Activated T-helper 1 cell treated with Interleukin-2 at 50 U/mL for 16 hours (primary cell): ENCODE data around the gene DUSP14.

Experiments used
- DNase-seq: peaks from one replicate; pipeline ENCODE4 v3.0.0-alpha.2; 2020; ENCODE audit warnings: low read depth

Gene DUSP14

DNA sequence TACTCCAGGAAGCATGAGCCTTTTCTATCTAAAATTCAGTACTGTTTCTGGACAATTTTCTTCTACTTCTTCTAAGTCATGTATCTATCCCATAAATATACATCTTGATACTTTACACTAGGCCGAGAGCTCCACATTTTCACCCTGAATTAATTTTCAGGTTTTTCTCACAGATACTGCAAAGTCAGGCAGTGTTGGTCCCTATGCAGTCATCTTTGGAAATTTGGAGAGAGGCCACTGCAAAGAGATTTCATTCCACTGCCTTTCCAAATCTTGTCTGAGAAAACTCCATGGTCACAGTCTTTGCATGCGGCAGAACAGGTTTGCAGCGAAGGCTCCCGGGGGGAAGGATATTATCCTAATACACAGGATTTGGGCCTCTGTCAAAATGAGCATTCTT, 28.2 kb downstream of the DUSP14 start:
- DNase-seq: no peak

DNA sequence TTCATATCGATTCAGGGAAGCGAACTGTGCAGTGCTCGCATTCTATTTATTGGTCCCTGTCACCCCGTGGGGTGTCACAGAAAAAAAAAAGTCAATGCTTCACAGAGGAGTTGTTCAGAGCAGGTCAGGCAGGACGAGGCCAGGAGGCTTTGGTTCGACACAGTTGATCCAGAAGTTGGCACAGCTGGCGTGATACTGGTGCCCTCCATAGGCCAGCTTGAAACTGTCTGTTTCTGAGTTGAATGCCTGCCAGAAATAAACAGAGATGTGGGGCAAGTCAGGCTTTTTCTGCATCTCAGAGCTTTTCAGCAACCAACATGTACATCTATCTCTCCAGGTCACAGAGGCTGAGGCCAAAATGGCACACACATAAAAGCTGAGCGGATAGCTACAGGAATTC, 29.1 kb downstream of the DUSP14 start:
- no peak for DNase-seq

DNA sequence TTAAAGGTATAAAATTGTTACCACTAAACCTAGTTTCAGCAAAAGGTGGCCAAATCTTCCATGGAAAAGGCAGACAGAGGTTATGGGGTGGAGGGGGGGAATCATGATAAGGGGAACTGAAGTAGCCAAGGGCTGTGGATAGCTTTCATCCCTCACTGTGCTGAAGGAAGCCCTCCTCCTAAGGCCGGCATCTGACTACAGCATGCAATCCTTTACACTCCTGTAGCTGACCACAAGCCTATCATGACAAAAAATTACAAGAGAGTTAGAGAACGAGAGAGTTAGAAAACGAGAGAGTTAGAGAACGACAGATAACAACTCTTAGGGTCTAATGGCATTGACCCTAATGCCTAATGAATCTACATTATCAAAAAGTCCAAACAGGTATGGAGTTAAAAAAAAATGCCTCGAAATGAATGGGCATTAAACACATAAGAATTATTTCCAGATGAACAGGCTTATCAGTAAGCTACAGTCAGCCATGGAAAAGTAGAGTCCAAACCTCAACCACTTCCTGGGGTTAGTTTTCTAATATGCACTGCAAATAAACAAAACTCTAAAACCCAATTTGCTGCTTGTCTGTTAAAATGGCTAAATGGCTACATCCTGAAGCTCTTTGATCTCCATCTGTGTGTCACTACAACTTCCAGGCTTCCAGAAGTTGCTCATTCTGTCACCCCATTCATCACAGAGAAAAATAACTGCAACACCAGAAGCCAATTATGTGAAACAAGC, 29.7 kb downstream of the DUSP14 start:
- no peak for DNase-seq

DNA sequence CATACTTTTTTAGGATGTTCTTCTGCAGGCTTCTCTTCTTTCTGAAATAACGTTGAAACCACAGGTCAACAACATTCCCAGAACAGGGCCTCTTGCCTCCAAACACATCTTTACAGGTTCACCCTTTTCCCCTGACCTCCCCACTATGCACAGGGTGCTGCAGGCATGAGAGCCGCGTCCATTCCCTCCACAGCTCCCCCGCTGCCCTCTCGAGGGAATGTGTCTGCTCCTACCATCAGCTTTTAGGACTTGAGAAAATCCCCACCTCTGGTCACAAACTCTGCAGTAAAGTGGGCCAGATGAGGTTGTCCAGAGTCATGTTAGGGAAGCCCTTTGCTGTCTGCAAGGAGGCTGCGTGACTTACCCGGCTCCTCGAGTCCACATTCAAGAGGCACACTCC, 30.5 kb downstream of the DUSP14 start:
- DNase-seq: no peak

DNA sequence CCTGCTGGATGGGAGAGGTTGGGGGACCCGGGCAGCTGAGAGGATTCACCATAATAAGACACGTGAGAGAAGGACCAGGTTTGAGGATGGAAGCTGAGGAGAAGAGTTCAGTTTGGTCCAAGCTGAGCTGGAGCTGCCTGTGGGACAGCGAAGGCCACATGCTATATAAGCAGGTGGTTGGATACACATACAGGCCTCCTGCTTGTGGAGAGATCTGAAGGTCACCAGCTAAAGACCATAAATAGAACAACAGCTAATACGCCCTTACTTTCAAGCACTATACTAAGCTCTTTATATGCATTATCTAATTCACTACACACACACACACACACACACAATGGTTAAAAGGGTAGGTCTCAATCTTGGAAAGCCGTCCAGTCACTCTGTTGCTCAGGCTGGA, 32.1 kb downstream of the DUSP14 start:
- no peak for DNase-seq

DNA sequence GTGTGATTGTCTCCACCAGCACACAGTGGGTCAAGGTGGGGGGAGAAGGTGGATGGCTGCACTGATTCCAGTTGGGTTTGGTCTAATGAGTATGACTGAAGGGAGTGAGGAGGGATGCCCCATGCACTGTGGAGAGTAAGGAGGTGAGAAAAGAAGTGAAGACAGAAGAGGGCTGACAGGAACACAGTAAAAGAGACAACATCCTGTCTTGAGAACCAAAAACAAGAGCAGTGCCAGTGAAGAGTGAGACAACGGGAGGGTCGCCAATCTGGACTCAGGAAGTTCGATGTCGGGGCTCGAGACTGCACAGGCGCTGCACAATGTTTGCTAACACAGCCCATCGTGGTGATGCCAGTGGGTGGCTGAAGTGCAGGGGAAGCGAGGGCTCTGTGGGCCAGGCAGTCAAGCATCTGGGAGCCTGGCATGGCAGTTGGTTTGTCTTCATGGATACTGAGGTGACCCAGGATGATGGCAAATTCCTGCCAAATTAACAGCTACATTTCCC, 34.1 kb downstream of the DUSP14 start:
- DNase-seq: no peak

DNA sequence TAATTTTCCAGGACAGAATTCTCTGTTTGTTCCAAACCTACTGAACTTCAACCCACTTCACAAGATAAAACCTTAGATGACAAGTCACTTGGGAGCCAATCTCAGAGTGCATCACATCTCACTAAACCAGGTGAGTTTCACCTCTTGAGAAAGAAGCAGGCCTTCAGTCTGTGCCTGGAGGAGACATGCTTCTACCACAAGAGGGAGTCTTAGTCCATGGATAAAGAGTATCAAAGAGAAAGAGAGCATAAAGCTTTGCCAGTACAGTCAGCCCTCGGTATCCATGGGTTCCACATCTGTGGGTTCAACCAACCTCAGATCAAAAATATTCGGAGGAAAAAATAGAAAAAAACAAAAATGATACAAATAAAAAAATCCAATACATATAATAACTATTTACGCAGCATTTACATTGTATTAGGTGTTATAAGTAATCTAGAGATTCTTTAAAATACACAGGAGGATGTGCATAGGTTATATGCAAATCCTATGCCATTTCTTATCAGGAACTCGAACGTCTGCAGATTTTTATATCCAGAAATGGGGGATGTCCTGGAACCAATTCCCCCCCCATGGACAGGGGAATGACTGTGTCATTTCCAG, 37.7 kb downstream of the DUSP14 start:
- no peak for DNase-seq

DNA sequence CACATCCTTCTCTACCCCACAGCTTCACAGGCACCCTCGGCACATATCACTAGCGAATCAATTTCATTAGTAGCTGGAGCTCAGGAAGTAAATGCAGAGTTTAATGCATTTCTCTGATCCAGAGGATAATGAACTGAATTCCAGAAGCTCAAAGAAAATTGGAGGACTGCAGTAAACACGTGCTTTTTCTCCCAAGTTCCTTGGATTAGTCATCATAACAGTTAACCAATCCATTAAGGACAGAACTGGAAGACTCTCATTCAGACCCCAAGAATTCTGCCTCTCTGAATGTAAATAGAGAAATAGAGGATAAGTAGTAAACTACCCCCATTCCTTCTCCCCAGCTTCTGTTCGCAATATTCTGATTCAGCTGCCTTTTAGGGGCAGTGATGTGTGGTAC, 40.7 kb downstream of the DUSP14 start:
- DNase-seq: no peak

DNA sequence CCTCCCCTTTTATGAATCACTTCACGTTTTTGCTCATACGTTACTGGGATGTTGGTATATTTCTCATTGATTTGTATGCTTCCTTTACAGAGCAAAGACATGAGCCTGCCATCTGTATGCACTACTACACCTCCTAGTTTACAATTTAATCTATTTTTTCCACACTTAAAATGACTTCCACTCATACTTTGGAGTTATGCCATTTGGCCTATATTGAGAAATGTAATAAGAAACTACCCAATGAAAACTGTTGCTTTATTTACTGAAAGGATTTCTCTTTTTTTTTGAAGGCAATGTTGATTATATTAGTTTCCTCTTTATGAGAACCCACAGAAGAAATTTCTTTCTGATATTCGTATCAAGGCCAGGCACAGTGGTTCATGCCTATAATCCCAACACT, 43.1 kb downstream of the DUSP14 start:
- no peak for DNase-seq

DNA sequence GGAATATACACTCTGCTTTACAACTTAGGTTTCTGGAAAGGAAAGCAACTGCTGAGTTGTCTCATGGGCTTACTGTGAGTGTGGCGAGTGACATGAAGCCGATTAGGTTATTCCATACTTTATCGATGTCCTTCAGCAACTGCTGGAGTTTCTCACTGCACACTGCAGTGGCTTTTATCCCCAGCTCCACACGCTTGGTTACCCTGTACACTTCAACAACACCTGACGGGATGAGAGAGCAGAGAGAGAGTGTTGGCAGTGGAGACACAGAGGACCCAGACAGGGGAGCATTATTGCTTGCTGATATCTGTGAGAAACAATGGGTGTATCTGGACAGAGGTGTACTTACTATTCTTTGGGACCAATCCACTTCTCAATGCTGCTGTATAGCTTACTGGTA, 46.2 kb downstream of the DUSP14 start:
- DNase-seq: no peak

DNA sequence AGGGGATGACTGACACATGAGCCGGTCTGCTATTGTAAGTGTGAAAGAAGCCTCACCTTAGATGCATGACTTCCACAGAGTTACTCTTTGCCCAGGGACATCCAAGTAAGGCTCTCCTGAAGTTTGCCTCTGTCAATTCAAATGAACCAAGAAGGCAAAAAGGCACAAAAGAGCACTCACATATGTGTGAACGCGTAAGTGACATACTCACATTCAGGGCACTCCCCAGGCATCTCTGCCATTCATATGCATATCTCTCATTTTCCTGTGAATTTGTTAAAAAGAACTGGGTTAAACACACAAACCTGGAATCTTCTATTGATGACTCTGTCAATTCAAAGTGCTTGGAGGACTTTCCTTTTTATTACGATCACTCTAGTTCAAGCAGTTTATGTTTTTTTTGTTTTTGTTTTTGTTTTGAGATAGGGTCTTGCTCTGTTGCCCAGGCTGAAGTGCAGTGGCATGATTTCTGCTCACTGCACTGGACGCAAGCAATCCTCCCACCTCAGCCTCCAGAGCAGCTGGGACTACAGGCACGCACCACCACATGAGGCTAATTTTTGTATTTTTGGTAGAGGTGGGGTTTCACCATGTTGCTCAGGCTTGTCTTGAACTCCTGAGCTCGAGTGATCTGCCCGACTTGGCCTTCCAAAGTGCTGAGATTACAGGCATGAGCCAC, 49.4 kb downstream of the DUSP14 start:
- DNase-seq: no peak

DNA sequence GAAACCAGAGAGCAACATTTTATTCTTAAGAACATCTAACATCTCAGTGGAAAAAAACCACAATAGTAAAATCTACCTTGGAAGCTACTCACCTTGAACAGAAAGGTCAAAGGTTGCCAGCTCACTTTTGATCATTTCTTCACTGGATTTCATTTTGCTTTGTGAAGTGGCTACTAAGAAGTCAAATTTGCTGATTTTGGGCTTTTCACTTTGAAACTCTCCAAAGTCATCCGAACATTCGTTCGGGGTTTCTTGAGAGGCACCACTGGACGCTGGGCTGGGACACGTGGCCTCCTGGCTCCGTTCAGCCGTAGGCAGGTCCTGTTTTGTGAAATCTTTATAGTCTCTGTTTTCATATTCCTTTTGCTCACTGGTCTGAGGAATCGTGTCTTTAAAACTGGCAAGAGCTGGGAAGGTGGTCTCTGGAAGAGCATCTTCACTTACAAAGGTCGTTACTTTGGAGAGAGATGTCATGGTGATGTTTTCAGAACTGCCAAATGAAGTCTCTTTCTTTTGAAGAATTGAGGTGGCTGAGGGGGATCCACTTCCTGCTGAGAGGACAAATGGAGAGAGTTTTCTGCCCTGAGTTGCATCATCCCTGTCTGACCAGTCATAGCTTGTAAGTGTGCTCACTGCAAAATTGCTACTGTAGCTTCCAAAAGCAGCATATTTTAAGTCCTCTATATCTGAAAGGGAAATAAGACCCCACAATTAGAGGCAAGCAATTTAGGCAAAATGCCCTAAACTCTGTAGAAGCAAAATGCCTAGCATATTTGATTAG, 52.4 kb downstream of the DUSP14 start:
- no peak for DNase-seq

DNA sequence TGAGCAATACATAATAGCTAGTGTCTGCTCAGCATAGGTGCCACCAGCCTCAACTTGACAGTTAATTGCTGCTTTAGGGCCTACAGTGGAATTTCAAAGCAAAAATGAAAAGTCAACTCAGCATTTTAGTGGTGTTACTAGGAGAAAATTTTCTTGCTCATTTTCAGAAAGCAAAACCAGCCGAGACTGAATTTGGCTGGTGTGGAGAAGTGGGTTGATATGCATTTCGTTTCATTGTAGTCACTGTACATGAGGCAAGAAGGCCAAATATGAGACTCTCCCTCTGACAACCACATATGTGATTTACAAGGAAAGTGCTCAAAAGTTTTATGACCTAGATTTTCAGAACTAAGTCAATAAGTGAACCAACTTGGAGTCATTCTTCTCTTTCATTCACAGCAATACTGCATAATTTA, 54.0 kb downstream of the DUSP14 start:
- DNase-seq: no peak

DNA sequence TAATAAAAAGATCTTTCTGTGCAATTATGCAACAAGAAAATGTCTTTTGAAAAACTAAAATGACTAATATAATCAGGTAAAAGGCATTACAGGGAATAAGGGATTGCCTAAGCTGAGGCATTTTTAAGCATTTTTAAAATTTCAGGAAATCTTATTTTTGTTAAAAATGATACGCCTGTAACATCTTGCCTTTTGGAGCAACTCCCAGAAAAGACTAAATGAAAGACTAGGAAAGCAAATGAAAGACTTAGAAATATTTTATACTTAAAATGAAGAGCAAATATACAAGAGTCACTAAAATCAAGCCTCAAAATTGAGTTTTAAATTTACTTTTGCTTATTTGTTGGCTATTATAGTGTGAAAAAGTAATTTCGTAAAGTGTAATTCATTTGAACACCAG, 55.8 kb downstream of the DUSP14 start:
- DNase-seq: no peak

DNA sequence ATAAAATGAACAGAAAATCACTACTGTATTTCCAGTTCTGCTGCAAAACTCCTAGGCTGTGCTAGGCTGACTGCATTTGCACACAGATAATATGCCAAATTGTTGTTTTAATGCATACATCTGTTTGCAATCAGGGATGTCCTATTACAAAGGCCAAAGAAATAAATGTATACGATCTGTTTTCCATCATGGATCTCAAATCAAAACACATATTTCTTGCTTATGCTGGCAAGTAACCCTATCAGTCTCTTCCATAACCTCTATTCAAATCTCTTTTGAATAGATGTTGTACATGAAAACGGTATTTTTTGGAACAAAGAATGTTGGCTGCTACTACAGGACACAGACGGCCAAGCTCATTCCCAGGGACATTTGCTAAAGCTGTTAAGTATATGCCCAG, 56.6 kb downstream of the DUSP14 start:
- no peak for DNase-seq

DNA sequence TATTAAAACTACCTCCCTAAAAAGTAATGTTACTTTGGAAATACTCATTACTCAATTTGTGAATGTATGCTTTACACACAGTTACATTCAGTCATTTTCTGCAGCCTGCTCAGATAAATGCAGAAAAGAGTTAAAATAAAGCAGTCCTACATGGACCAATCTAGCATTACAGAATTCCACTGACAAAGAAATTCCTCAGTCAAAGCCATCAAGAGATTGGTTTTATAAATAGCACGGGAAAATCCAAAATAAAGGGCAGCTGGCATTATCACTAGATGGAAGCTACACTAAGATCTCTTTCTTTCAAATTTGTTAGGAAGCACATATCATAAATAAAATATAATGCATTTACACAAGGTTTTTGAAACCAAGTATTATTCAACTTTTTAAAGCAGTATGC, 58.3 kb downstream of the DUSP14 start:
- DNase-seq: no peak

DNA sequence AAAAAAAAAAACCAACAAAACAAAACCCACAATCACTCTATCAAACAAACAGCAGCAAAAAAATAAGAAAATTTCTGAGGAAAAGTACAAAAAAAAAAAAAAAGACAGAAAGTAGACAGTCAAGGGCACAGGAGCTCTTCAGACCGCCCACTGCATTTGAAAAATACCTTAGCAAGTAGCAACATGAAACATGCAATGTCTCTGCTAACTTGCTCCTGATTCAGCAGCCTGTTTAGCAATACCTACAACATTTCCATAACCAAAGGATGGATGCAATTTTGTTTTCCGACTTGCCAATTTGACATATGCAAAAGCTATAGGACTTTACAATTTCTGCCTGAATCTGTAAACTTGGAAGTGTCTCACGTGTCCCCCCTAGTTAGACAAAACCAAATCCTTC, 62.1 kb downstream of the DUSP14 start:
- DNase-seq: no peak

DNA sequence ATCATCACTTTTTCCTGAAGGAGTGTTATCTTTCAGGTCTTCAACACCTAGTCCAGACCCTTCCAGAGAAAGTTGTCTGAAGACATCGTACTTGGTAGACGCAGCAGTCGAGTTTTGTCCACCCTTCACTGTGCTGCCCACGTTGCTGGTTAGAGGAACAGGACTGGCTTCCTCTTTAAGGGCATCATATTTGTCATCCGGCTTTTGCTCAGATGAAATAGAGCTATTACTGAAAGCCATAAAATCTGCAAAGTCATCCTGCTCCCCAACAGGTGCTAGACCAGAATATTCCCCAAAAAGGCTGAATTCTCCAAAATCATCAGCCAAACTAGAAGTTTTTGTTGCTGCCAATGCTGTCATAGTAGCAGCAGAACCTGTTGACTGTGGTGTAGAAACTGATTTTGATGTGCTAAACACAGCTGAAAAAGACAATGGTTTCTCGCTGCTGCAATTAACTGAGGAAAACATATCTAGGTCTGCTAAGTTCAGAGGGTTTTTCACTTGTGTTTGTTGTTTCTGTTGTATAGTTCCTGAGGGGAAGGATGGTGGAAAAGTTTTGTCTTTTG, 63.8 kb downstream of the DUSP14 start:
- DNase-seq: no peak

DNA sequence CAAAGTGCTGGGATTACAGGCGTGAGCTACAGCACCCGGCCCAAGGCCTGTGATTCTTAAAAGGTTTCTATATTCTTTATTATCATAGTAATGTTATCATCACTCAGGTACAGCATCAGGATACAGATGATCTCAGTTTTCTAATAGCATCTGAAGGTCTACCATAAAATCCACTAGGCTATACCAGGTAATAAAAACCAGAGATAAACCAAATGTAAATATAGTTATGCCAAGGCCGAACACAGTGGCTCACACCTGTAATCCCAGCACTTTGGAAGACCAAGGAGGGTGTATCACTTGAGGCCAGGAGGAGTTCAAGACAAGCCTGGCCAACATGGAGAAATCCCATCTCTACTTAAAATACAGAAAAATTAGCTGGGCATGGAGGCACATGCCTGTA, 65.7 kb downstream of the DUSP14 start:
- no peak for DNase-seq

DNA sequence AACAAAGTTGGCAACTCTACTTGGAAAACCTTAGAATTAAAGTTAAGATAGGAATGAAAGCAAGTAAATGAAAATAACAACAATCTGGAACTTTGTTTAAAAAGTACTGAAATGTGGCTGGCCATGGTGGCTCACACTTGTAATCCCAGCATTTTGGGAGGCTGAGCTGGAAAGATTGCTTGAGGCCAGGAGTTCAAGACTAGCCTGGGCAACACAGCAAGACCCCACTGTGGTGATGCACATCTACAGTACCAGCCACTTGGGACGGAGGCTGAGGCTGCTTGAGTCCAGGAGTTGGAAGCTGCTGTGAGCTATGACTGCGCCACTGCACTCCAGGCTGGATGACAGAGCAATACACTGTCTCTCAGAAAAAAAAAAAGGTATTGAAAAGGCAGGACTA, 67.8 kb downstream of the DUSP14 start:
- DNase-seq: no peak

DNA sequence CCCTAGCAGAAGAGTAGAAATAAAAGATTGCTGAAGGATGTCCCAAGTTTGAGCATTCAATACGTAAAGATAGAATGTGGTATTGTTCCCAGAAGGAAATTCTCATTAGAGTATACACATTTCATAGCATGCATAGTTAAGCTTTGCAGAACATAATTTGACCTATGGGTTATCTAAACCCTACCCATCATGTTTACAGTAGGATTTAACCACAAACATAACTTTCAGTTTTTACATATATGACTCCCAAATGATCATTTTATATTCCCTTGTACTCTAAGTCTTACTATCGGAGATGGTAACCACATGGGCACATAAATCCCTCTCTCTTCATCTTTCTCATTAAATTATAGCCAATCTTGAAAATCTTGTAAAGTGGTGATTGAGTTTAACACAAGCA, 68.6 kb downstream of the DUSP14 start:
- no peak for DNase-seq

DNA sequence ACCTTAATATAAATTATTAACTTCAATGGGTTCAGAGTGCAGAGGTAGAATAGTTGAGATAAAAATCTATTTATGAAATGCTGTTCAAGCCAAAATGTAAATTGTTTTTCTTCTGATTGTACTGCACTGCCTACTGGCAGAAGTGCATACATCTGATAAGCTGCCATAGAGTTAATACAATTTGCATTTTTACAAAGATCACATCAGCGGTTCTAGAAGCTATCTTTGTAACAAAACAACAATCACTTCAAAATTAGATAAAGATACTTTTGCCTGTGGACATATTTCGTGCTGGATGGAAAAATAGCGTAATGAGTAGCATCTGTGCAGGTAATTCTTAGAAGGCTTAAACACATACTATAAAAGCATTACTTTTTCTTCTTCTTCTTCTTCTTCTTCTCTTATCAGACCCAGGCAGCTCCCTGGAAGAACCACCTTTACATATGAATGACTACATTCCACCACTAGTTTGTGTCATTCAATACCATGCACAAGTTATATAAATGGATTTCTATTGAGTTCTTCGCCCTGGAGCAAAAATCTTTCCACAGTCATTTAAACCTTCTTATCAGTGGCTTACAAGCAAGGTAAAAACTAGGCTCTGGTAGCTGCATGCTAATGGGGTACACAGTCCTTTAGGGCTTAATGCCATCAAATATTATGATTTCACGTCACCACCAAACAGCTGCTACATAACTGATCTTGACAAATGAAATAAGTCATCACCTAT, 72.5 kb downstream of the DUSP14 start:
- no peak for DNase-seq
